H1 (cell line): Measurements from ENCODE around the gene CCDC83. TPM values are rescaled to one million over a fixed set of nuclear protein-coding genes. Genes with fewer than 3 reads are reported as not detected.

Experiments
- polyA plus RNA-seq, 7 experiments: library from polyadenylated mRNA; depleted of rRNA in 3 of 7; stranded (reverse) in 5 of 7; unstranded in 2 of 7; fragments of >200 nt in 5 of 7; fragments of 200-250 nt in 2 of 7; gene quantifications; 1 replicate in 5 of 7; 2 replicates in 1 of 7; 4 replicates in 1 of 7; pipeline versions ENCODE4 v1.2.1 to v1.2.3, GENCODE V29; 2011 to 2013; ENCODE audit warnings: missing spikeins in 2 of 7, mixed read lengths in 2 of 7
- total RNA-seq: library from RNA; stranded (reverse); fragmentation: NEBNext Ultra II Directional; extraction: Animal tissue kit (Norgen Biotek cat#: 25700); gene quantifications from 2 replicates; pipeline ENCODE4 v1.2.1, GENCODE V29; 2021

Gene CCDC83
- total and polyA plus RNA-seq, 2 of the 8 experiments (the other 6 are each of a cell fraction or from before 2014, with no cell fraction given): not detected

Other genes starting within 250 kb of the CCDC83 start
- 14.3 and 17.0 TPM in 2 replicates for gene DLG2, start 228.0 kb upstream of the CCDC83 start, total RNA-seq
- 1.7 and 2.2 TPM in 2 replicates for gene DLG2, start 228.0 kb upstream of the CCDC83 start, polyA plus RNA-seq (2011; rRNA removed)
- 82.8 and 85.6 TPM in 2 replicates for gene TMEM126B, start 226.8 kb upstream of the CCDC83 start, total RNA-seq
- gene TMEM126B, start 226.8 kb upstream of the CCDC83 start, polyA plus RNA-seq (2011; rRNA removed): 58.5 and 101 TPM in 2 replicates
- gene TMEM126A, start 207.4 kb upstream of the CCDC83 start, total RNA-seq: 33.7 and 36.2 TPM in 2 replicates
- gene TMEM126A, start 207.4 kb upstream of the CCDC83 start, polyA plus RNA-seq (2011; rRNA removed): 24.8 and 58.7 TPM in 2 replicates
- gene CREBZF, start 190.3 kb upstream of the CCDC83 start, total RNA-seq: 44.2 and 44.9 TPM in 2 replicates
- 15.4 and 26.5 TPM in 2 replicates for gene CREBZF, start 190.3 kb upstream of the CCDC83 start, polyA plus RNA-seq (2011; rRNA removed)
- gene CCDC89, start 169.2 kb upstream of the CCDC83 start, total RNA-seq: not detected in 2 replicates
- gene CCDC89, start 169.2 kb upstream of the CCDC83 start, polyA plus RNA-seq (2011; rRNA removed): not detected in 2 replicates
- gene SYTL2, start 44.2 kb upstream of the CCDC83 start, total RNA-seq: 9.1 TPM in 2 replicates
- 1.1 and 1.3 TPM in 2 replicates for gene SYTL2, start 44.2 kb upstream of the CCDC83 start, polyA plus RNA-seq (2011; rRNA removed)
- 63.5 and 69.4 TPM in 2 replicates for gene PICALM, start 213.7 kb downstream of the CCDC83 start, total RNA-seq
- 49.7 and 71.3 TPM in 2 replicates for gene PICALM, start 213.7 kb downstream of the CCDC83 start, polyA plus RNA-seq (2011; rRNA removed)